ENCODE measurements around the gene PLA2G2D. TPM values are rescaled to one million over a fixed set of nuclear protein-coding genes. Genes with fewer than 3 reads are reported as not detected.

PLA2G2D gene
- total RNA-seq, 4 donors from 2014 or later: not detected

DNA sequence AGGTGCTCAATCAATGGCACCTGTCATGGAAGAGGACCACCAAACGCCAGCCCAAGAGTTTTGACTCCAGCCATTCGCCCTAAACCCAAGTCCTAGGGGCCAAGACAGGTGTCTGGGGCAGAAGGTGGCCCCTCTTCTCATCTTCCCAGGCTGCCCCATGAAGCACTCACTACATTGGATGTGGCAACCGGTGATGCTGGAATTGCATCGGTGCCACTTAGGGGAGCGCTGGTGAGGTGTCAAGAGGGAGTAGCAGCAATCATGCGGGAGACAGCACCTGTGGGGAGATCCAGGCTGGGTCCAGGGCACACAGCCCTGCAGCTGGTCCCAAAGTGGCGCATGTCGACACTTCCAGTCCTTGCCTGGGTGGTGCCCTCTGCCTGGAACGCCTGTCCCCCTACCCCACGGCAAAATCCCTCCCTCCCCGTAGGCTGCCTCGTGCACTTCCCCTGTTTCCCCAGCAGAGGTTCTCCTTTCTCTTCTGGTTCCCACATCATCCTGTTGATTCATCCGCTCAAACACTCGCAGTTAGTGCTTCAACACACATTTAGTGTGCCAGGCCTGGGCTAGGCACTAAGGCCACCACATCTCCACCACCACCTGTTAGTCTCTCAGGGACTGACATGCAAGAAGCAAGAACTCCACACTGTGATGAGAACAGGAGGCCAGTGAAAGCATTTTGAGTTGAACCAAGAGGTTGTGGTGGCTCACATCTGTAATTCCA, 18.5 kb downstream of the PLA2G2D start:
- H3K27ac ChIP-seq: no peak overlapping the region
- peaks cover 0 to 3% (median 3%) of the 10 kb centered on the region in 3 donors for H3K4me1 ChIP-seq
- peak; percentile 70 for ATAC-seq
- H3K4me3 ChIP-seq: no peak overlapping the region
- 9 to 26% methylated on average over 6 to 7 of the region's 14 CpGs for WGBS, 2 donors (ENCODE audit: low coverage in 1 of 2)
- TF ChIP-seq, protein P1, sequence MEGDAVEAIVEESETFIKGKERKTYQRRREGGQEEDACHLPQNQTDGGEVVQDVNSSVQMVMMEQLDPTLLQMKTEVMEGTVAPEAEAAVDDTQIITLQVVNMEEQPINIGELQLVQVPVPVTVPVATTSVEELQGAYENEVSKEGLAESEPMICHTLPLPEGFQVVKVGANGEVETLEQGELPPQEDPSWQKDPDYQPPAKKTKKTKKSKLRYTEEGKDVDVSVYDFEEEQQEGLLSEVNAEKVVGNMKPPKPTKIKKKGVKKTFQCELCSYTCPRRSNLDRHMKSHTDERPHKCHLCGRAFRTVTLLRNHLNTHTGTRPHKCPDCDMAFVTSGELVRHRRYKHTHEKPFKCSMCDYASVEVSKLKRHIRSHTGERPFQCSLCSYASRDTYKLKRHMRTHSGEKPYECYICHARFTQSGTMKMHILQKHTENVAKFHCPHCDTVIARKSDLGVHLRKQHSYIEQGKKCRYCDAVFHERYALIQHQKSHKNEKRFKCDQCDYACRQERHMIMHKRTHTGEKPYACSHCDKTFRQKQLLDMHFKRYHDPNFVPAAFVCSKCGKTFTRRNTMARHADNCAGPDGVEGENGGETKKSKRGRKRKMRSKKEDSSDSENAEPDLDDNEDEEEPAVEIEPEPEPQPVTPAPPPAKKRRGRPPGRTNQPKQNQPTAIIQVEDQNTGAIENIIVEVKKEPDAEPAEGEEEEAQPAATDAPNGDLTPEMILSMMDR (IDR thresholded peaks at IDR 0.05): peak; percentile 50 to 81 (median 74)
- no peak for TF ChIP-seq POLR2A (IDR thresholded peaks at IDR 0.05)
- no peaks in the 10 kb centered on the region for H3K36me3 ChIP-seq
- peaks cover 0 to 3% (median 0%) of the 10 kb centered on the region in 3 donors for H3K9me3 ChIP-seq
- no peaks in the 10 kb centered on the region for H3K27me3 ChIP-seq

DNA sequence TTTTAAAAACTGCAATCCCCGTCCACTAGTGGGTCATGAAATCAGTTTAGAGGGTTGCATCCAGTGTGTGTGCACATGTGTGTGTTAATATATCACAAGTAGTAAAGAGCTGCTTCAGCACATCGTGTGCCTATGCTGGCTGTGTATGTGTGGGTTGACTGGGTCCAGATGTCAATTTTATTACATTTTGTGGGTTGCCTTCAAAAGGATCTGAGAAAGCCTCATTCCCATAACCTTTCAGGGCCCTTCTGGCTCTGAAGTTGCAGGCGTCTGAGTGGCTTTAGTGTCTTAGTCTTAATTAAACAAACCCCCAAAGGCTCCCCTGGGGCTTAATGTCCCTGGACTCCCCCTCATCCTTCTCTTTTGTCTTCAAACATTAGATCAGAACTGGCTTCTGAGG, 19.8 kb downstream of the PLA2G2D start:
- H3K4me1 ChIP-seq: peaks cover 0 to 11% (median 8%) of the 10 kb centered on the region in 3 donors
- 54 to 60% methylated on average over 2 to 3 of the region's 3 CpGs for WGBS, 2 donors (ENCODE audit: low coverage in 1 of 2)
- TF ChIP-seq EP300 (IDR thresholded peaks at IDR 0.05) (no peak), POLR2AphosphoS5 (IDR thresholded peaks at IDR 0.05) (no peak), POLR2A (IDR thresholded peaks at IDR 0.05) (no peak)
- TF ChIP-seq, protein P1 (IDR thresholded peaks at IDR 0.05): no peak

DNA sequence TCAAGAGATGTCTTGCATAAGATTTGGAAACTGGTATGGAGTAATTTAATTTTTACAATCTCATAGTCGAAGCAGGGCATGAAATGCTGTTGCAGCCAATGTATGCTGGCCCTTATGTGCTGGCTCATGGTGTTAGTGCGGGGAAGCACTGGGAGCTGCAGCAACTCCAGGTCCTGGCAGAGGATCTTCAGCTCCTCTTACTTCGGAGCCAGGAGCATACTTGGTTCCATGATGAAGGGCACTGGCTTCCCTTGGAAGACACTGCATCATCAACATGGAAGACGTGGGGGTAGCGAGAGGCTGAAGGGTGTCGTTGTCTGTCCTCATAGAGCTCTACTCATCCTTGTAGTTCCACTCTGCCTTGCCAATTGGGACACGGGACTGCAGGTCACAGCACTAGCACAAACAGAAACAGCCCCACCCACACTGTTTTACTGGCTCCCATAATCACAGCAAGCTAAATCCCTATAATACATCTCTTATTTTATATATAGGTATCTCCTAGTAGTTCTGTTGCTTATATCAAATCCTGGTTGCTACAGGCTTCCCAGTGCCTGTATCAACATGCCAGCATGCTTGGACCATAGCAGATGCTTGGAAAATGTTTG, 22.4 kb downstream of the PLA2G2D start:
- TF ChIP-seq, protein P1 (IDR thresholded peaks at IDR 0.05): no peak
- TF ChIP-seq POLR2AphosphoS5 (IDR thresholded peaks at IDR 0.05) (no peak), POLR2A (IDR thresholded peaks at IDR 0.05) (no peak), EP300 (IDR thresholded peaks at IDR 0.05) (no peak)
- peaks cover 0 to 3% (median 0%) of the 10 kb centered on the region in 3 donors for H3K9me3 ChIP-seq
- H3K27ac ChIP-seq: no peak overlapping the region
- H3K36me3 ChIP-seq: no peaks in the 10 kb centered on the region
- no peak overlapping the region for H3K4me3 ChIP-seq
- WGBS, 2 donors (ENCODE audit: low coverage in 1 of 2): 83 to 93% methylated on average over 3 of the region's 7 CpGs
- peaks cover 0 to 22% (median 11%) of the 10 kb centered on the region in 3 donors for H3K4me1 ChIP-seq
- H3K27me3 ChIP-seq: no peaks in the 10 kb centered on the region
- ATAC-seq: no peak

More for the DNA sequence above, 19.8 kb downstream of the PLA2G2D start:
- H3K9me3 ChIP-seq: peaks cover 0 to 3% (median 0%) of the 10 kb centered on the region in 3 donors
- H3K36me3 ChIP-seq: no peaks in the 10 kb centered on the region
- no peaks in the 10 kb centered on the region for H3K27me3 ChIP-seq
- no peak for ATAC-seq
- H3K27ac ChIP-seq: no peak overlapping the region
- H3K4me3 ChIP-seq: no peak overlapping the region

DNA sequence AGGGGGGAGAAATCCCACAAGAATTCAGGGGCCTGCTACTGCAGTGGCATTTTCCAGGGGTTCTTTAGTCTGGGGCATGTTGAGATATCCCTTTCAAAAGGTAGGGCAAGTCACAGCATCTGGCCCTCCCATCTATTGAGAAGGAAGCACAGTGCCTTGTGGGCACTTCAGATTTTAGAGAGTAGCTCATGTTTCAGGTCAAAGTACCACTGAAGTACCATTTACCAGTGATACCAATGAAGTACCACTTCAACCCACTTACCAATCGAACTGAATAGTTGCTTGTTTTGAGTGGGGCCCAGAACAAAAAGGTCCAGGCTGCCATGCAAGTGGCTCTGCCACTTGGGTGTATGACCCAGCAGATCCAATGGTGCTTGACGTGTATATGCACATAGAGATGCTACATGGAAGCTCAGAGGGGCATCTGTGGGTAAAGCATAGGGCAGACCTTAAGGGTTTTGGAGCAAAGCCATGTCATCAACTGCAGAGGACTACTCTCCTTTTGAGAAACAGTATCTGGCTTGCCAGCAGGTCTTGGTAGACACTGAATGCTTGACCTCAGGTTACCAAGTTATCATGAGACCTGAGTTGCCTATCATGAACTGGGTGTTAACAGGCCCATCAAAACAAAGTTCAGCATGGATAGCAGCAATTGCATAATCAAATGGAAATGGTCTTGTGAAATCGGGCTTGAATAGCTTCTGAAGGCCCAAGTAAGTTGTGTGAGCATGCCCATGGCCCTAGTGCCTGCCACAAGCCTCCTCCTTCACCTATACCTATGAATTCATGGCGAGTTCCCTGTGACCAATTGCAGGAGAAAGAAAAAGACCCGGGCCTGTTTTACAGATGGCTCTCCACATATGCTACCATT, 23.5 kb downstream of the PLA2G2D start:
- peaks cover 0 to 7% of the 10 kb centered on the region in 2 donors for H3K36me3 ChIP-seq
- H3K27me3 ChIP-seq: no peaks in the 10 kb centered on the region
- peak overlapping the region in 2 of 4 donors; percentile 44 to 60 for H3K27ac ChIP-seq
- TF ChIP-seq POLR2AphosphoS5 (IDR thresholded peaks at IDR 0.05) (no peak), EP300 (IDR thresholded peaks at IDR 0.05) (no peak), POLR2A (IDR thresholded peaks at IDR 0.05) (no peak)
- TF ChIP-seq, protein P1 (IDR thresholded peaks at IDR 0.05): no peak
- H3K4me1 ChIP-seq: peaks cover 0 to 21% (median 8%) of the 10 kb centered on the region in 3 donors
- peak; percentile 6 for ATAC-seq
- no peak overlapping the region for H3K4me3 ChIP-seq
- WGBS, 2 donors (ENCODE audit: low coverage in 1 of 2): 77 to 79% methylated on average over 4 of the region's 5 CpGs
- H3K9me3 ChIP-seq: peaks cover 0 to 3% (median 0%) of the 10 kb centered on the region in 3 donors
